Glomerular endothelial cell (primary cell): ENCODE results near the gene MYO15A. TPM values are rescaled to one million over a fixed set of nuclear protein-coding genes. Genes with fewer than 3 reads are reported as not detected.
"Not testable (repeated sequence)": the region's sequence is repeated elsewhere in the genome, so short reads cannot be mapped to it uniquely, and the experiment has no call there.

Experiments used
- DNase-seq: peaks from one replicate; pipeline ENCODE4 v3.0.0-alpha.2; 2011; ENCODE audit warnings: low read depth, low spot score; ENCODE audit errors: extremely low read depth
- total RNA-seq: library from RNA; depleted of rRNA; stranded (reverse); fragments of >200 nt; gene quantifications from 2 replicates; pipeline ENCODE4 v1.2.3, GENCODE V29; 2015

MYO15A gene
- total RNA-seq, 1 donor from 2014 or later = 0.18 TPM

DNA sequence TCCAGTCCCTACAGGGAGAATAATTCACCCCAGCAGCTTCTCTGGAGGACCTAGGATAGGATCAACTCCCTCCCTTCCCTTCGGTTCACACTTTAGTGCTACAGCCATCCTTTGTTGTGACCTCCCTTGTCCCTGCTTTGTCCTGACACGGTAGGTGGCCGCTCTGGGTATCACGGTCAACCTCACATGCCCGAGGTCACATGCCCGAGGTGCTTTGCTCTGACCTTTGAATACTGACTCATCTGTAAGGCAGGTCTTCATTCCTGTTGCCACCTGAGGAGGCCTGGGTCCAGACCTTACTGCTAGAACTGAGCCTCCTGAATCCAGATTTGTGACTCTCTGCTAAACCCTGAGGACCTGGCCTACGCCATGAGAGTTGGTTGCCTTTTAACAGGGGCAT, 94.8 kb downstream of the MYO15A start:
- DNase-seq = no peak

DNA sequence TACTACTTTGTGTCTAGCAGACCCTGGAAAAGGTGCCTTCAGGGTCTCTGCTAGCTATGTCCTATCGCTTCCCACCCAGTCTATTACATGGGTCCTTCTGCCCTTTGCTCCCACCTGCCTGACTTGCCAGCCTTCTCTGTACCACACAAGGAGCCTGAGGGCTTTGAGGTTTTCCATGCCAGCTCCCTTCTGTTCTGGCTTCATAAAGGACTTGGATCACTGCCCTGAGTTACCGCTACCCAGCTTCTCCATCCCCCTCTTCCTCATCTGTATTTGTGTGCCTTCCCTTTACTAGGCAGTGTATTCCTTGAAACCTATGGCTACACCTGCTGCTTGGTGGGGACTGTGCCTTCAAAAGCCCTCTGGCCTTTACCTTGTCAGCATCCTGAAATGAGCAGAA, 97.3 kb downstream of the MYO15A start:
- no peak for DNase-seq

DNA sequence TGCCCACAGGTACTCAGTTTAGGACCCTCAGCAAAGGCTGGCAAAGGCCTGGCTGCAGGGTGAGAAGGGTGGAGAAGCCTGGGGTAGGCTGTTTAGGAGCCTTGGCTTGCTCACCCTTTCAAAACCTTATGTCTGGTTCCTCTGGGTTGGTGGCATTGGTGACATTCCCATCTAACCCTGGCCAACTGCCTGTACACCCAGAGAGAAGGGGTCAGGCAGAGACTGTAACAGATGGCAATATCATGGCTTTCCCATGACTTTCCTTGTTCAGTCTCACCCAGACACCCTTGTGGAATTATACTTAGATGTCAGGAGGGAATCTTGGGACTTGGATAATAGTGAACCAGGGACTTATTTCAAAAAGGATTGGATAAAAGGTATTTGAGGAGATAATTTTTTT, 98.4 kb downstream of the MYO15A start:
- DNase-seq = no peak

DNA sequence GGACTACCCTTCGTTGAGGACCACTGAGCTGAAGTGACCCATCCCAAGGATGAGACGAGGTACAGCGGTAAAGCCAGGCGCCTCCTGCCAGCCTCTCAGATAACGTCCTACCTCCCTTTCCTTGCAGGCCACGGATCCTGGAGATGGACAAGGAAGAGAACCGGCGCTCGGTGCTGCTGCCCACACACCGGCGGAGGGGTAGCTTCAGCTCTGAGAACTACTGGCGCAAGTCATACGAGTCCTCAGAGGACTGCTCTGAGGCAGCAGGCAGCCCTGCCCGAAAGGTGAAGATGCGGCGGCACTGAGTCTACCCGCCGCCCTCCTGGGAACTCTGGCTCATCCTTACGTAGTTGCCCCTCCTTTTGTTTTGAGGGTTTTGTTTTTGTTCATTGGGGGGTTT, 99.5 kb downstream of the MYO15A start:
- no peak for DNase-seq

DNA sequence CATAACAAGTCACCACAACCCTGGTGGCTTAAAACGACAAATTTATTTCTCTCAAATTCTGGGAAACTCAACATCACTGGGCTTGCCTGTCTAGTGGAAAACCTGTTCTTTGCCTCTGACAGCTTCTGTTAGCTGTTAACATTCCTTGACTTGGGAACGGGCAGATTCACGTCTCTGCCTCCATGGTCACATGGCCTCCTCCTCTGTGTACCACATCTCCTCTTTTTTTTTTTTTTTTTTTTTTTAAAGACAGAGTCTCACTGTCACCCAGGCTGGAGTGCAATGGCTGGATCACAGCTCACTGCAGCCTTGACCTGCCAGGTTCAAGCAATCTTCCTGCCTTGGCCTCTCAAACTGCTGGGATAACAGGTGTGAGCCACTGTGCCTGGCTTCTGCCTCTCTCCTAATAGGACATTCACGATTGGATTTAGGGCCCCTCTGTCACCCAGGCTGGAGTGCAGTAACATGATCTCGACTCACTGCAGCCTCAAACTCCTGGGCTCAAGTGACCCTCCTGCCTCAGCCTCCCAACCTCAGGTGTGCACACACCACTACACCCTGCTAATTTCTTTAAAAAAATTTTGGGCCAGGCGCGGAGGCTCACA, 105.2 kb downstream of the MYO15A start:
- no peak for DNase-seq

DNA sequence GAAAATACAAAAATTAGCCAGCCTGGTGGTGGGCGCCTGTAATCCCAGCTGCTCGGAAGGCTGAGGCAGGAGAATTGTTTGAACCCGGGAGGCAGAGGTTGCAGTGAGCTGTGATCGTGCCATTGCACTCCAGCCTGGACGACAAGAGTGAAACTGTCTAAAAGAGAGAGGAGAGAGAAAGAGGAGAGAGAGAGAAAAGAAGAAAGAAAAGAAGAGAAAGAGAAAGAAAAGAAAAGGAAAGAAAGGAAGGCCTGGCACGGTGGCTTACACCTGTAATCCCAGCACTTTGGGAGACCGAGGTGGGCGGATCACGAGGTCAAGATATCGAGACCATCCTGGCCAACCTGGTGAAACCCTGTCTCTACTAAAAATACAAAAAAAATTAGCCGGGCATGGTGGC, 108.3 kb downstream of the MYO15A start:
- DNase-seq = not testable (repeated sequence)

DNA sequence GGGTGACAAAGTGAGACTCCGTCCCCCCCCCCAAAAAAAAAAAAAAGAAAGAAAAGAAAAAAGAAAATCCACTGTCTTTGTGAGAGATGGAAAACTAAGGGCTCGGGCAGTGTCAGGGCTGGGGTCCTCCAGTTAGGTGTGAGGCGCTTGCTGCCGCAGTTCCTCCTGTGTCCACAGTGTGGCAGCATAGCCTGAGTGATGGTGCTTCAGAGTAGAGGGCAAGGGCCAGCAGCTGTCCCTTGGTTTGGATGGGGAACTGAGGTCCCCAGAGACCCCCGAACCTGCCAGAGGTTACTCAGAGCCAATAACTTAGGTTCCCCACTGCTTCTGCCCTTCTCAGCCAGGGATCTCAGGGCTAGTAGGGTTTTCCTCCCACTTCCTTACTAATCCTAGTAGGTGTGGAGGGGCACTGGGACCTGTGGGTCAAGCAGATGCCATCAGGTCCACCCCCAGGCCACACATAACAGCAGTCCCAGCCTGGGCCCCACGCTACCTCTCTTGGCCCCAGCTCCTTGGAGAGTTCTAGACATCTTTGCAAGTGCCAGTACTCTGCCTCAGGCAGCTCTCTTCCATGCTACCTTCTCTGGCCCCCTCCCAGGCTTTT, 109.0 kb downstream of the MYO15A start:
- no peak for DNase-seq

DNA sequence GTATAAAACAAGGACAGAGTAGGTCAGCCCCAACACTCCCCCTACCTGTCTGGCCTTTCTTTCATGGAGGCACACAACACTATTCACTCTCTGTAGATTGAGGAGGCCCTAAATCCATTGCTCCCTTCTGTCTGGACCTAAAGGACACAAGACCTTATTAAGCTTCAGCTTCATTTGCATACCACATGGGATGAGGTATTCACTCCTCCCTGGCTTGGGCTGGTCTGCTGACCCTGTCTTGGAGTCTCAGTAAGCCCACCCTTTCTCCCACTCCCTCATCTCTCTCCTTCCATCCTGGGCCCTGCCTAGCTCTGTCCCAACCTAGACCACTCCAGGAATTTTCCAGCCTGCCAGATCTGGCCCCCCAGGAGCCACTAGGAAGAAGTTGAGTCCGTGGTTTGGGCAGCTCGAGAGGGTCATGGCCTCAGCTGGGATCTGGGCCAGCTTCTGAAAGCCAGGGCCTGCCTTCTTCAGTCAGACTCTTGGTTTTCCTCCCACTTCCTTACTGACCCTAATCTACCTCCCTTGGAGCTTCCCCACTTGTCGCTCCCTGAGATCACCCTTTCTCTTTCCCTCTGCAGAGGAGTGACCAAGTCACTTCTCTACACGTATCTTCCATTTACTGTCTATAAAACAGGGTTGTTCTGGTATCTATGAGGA, 110.3 kb downstream of the MYO15A start:
- DNase-seq = no peak

DNA sequence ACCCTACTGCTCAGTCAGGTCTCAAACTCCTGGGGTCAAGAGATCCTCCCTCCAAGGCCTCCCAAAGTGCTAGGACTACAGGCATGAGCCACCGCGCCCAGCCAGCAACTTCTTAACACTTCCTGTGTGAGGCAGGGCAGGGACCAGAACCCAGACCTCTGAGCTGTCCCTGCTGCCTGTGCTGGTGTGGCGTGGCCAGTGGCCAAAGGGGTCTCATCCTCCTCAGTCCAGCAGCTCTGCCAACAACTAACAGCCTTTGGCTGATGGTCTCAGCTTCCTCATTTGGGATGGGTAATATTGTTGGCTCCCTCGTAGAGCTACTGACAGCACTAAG, 115.5 kb downstream of the MYO15A start:
- DNase-seq = no peak

DNA sequence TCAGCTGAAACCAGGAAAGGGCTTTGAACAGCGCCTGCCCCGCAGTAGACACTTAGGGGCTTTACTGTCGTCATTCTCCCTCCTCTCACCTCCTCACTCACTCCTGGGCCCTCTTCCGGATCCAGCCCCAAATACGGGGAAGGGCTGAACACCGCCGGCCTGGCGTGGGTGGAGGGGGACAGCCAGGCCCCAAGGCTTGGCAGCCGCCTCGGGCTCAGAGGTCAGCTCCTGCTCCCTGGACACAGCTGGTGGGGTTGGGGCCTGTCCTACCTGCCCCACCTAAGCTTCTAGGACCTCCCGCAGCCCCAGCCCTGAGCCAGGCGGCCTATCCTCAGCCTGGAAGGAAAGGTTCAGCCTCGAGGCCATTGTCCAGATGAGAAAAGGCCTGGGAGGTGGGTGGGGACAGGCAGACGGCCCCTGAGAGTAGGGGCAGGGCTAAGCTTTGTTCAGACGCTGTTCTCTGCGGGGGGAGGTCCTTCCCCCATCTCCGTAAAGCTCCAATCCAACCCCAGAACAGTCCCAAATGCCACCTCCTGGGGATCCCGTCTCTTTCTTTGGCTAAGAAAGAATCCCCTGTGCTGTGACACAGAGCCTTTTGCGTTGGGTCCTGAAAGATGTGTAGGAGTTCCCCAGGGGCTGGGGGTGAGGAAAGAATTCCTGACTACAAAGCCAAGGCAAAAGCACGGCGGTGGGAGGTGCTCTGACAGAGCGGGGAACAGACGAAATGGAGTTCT, 116.0 kb downstream of the MYO15A start:
- no peak for DNase-seq

DNA sequence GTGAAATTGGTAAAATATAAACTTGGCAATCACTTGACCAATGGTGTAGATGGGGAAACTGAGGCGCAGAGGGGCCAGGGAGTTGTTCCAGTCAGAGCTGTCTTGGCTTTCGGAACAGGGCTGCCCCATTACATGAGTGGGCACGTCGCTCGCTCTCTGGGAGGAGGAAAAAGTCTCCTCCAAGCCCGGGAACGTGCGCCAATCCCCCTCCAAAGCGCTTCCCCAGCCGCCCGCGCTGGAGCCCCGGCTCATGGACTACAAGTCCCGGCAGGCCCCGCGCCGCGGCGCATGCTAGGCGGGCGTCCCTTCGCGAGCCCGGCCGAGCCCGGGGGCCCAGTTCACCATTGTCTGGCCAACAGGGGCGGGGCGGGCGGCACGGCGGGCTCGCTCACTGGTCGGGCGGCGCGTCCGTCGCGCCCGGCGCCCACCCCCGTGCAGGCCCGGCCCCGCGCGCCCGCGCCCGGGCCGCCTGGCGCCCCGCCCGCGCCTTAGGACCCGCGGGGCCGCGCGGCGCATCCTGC, 116.6 kb downstream of the MYO15A start, which contains the start of gene LLGL1:
LLGL1 (plus strand) TSS at position 515 of the 521 bp plus-strand sequence. CDS start 48 bp downstream, outside the sequence.
- DNase-seq = no peak

DNA sequence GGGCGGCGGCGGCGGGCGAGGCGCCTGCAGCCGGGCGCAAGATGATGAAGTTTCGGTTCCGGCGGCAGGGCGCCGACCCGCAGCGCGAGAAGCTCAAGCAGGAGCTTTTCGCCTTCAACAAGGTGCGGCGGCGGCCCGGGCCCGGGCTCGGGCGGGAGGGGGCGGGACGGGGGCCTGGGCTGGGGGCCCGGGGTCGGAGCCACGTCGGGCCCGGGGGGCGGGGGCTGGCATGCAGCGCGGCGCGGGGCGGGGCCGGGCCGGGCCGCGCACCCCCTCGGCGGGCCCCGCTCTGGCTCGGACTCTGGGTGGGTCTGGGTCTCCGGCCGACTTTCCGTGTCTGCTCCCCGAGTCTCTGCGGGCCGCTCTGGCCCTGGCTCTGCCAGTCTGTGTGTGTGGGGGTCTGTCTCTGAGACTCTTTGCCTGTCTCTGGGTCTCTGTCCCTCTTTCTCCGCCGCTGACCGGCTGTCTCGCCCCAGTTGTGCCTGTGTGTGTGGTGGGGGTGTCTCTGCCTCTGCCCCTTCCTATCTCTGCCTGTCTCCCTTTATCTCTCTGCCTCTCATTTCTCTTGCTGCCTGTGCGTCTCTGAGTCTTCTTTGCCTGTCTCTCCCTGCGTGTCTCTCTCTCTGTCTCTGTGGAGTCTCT, 117.2 kb downstream of the MYO15A start:
- no peak for DNase-seq

DNA sequence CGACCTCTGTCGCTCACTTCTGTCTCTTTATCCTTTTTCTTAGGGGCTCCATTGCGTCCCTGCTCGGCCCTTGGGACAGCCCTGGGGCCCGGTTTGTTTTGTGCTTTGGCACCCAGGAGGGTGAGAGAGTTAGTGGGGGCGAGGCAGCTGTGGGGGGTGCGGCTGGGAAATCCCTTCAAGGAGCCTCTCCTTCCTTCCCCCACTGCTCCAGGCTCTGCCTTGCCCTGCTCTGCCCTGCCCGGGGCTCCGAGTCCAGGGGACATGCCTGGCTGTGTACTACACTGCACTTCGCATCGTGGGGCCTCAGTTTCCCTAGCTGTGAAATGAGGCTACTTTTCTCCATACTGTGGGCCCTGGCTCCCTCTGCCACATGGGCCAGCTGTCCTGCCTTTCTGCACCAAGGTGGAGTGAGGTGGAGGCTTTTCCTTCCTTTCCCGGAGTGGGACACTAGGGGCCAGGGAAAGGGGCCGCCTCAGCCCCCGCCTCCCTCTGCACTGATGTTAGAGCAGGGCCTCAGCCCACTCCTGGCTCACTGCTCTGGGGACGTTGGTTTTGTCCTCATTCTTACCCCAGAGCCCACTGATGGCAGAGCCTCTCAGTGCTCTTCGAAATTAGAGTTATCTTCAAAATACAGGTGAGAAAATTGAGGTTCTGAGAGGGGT, 117.9 kb downstream of the MYO15A start:
- no peak for DNase-seq

DNA sequence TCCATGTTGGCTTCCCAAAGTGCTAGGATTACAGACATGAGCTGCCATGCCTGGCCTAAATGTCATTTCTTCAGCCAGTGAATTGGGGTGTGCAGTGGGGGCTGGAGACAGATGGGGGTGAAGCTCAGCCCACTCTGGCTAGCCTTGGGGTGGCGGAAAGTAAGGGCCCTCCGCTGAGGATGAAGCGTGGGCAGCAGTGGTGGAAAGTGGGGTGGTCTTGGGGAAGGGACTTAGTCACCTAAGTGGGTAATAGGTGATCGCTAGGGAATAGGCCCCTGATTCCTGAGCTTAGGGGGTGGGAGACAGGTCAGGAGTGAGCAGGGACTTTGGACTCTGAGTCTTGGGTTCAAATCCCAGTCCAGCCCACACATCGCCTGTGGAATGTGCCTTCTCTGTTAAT, 119.1 kb downstream of the MYO15A start:
- DNase-seq = no peak

DNA sequence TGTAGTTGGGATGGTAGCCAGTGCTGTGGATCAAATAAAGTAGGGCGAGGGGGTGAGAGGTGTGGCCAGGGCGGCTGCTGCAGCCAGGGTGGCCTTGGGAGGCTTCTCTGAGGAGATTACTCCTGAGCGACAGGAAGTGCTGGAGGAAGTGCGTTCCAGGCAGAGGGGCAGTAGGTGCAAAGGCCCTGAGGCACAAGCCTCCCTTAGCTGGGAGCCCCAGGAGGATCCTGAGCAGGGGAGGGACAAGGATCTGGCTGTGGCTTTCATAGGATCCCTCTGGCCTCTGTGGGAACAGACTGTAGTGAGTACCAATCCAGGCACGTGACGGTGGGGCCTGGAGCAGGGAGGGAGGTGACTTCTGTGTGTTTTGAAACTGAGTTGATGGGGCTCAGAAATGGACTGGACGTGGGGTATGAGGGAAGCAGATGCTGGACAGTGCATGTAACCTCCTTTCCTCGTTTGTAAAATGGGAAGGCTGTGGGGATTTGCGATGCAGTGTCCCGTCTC, 119.7 kb downstream of the MYO15A start:
- no peak for DNase-seq

DNA sequence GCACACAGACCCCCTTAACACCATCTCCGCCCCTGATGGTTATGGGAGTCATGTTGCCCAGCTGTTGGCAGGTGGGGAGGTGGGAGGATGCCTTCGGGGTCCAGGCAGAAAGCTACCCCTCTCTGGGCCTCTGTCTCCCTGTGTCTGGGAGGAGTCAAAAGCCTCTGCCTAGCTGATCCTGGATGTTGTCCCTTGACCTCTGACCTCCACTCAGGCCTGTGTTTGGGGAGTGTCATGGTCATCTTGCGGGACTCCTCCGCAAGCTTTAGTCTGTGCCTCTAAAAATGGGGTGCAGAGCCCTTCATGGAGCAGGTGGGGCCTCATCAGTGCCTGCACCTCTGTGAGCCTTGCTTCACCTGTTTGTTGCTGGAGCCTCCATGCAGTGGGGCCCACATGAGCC, 120.7 kb downstream of the MYO15A start:
- no peak for DNase-seq
